OCI-LY1 (cell line): ENCODE data around the gene POLR1A.

Experiments
- CTCF ChIP-seq: fragments of 200-600 bp; sonication (generic), shearing (Covaris generic); IDR thresholded peaks from 2 replicates; pipeline ENCODE4 v1.5.1; 2017; ENCODE audit warnings: mild to moderate bottlenecking, antibody characterized with exemption, low read length, moderate library complexity, mixed read lengths
- EZH2 ChIP-seq: fragments of 200-600 bp; sonication (generic), shearing (Covaris generic); IDR thresholded peaks from 2 replicates; pipeline ENCODE4 v1.8.0; 2017; ENCODE audit warnings: borderline replicate concordance, mixed run types, mild to moderate bottlenecking, antibody characterized with exemption, low read length, moderate library complexity, mixed read lengths

DNA sequence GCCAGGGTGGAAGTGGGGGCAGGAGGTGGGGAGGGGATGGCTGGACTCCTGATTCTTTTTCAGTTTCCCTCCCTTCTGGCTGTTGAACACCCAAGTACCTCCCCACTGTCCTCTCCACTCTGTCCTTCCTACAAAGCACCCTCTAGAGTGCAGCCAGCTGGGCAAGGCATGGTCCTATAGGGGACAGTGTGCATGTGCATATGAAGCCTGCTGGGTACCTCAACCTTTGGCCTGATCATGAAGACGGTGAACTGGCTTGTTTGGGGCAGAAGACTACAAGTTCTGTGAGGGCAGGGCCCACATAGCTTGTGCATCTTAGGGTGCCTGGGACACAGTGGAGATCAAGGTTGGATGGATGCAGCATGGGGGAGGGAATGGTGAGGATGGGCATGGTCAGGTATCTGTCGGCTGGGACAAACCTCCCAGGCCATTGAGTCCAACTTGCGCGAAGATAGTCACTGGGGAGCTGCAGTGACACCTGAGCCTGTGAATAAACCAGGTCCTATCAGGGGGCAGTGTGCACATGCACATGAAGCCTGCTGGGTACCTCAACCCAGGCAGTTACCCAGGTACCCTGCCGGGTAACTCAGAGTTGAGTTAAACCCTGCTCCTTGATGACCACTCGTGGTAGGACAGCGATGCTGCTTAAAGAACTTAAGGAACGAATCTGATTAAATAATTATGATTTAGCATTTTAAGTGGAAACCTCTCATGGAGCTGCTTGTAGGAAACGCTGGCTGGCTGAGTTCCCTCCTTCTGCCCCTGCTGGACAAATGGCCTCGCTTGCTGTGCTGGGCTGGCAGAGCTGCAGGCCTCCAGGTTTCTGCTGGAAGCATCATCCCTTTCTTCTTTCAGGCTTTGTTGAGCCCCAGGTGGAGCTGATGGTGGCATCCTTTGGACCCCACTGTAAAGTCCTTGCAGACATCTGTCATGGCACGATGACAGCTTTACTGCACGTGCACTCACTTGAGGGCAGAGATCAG, 84.0 kb downstream of the POLR1A start:
- TF ChIP-seq CTCF (no peak), EZH2 (no peak)
